NT2/D1 (cell line): ENCODE measurements around the gene FDX1.
"Not testable (repeated sequence)": the region's sequence is repeated elsewhere in the genome, so short reads cannot be mapped to it uniquely, and the experiment has no call there.

Source experiments
- DNase-seq: peaks from one replicate; pipeline ENCODE4 v3.0.0-alpha.2; 2011; ENCODE audit warnings: low read depth, low spot score
- H3K27me3 ChIP-seq: 2 replicates; pipeline ENCODE4 v1.6.0; 2011; ENCODE audit warnings: mild to moderate bottlenecking; ENCODE audit not compliant: insufficient read length, insufficient read depth
- H3K36me3 ChIP-seq: 2 replicates; pipeline ENCODE4 v1.6.1; 2011; ENCODE audit warnings: mild to moderate bottlenecking, low read length, mixed read lengths; ENCODE audit not compliant: insufficient read depth, insufficient read length
- H3K4me1 ChIP-seq: 2 replicates; pipeline ENCODE4 v1.5.1; 2011; ENCODE audit not compliant: insufficient read depth, insufficient read length
- H3K4me3 ChIP-seq: 2 replicates; pipeline ENCODE4 v1.5.1; 2011; ENCODE audit warnings: low read depth; ENCODE audit not compliant: insufficient read length
- H3K9ac ChIP-seq: 2 replicates; pipeline ENCODE4 v1.6.0; 2011; ENCODE audit warnings: low read depth; ENCODE audit not compliant: insufficient read length
- H3K9me3 ChIP-seq: 2 replicates; pipeline ENCODE4 v1.5.1; 2011; ENCODE audit warnings: mild to moderate bottlenecking, low read length; ENCODE audit not compliant: insufficient read depth
- SUZ12 ChIP-seq: IDR thresholded peaks from 2 replicates; pipeline ENCODE4 v1.6.1; 2011; ENCODE audit not compliant: insufficient read length, insufficient read depth; ENCODE audit errors: extremely low read depth
- YY1 ChIP-seq: IDR thresholded peaks from 2 replicates; pipeline ENCODE4 v1.6.1; 2011; ENCODE audit not compliant: insufficient read length, insufficient read depth
- ZNF274 ChIP-seq: IDR thresholded peaks from 2 replicates; pipeline ENCODE4 v1.6.1; 2011; ENCODE audit warnings: mild to moderate bottlenecking, low read depth, low read length

The FDX1 gene

DNA sequence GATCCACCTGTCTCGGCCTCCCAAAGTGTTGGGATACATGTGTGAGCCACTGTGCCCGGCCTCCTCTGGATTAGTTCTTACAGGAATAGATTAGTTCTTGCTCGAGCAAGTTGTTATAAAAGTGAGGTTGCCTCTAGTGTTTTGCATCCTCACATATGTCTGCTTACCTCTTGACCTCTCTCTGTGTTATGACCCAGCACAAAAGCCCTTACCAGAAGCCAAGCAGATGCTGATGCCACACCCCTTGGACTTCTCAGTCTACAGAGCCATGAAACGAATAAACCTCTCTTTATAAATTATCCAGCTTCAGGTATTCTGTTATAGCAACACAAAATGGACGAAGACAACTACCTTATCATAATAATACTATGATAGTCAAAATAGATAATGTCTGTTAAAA, 22.4 kb upstream of the FDX1 start:
- no peak for DNase-seq

DNA sequence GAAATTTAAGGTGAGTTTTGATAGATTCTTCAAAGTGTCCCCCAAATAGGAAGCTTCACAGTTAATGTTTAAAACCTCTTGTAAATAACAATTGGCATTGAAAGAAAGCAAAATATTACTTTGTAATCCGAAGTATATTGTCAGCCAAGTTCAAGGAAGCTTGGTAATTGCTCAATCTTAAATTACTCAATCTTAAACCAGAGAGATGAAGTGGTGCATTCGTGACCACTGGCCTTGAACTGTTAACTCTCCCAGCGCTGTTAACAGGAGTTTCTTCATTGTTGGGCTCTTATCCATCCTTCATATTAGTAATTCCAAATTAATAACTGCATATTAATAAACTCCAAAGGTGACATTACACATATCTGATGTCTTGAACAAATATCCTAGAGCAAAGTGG, 20.6 kb upstream of the FDX1 start:
- no peaks in the 10 kb centered on the region for H3K27me3 ChIP-seq
- H3K4me3 ChIP-seq: no peak overlapping the region
- no peak overlapping the region for H3K9ac ChIP-seq
- no peaks in the 10 kb centered on the region for H3K36me3 ChIP-seq
- H3K4me1 ChIP-seq: no peaks in the 10 kb centered on the region
- H3K9me3 ChIP-seq: peaks cover 7% of the 10 kb centered on the region; the same call in 1 of the 2 replicates
- DNase-seq: no peak
- no peak for TF ChIP-seq ZNF274
- no peak for TF ChIP-seq SUZ12
- TF ChIP-seq YY1: no peak

More for the DNA sequence above, 22.4 kb upstream of the FDX1 start:
- TF ChIP-seq YY1: no peak
- TF ChIP-seq ZNF274: no peak
- TF ChIP-seq SUZ12: no peak
- H3K27me3 ChIP-seq: no peaks in the 10 kb centered on the region
- H3K4me1 ChIP-seq: no peaks in the 10 kb centered on the region
- no peak overlapping the region for H3K9ac ChIP-seq
- H3K9me3 ChIP-seq: peaks cover 7% of the 10 kb centered on the region; the same call in 1 of the 2 replicates
- H3K36me3 ChIP-seq: no peaks in the 10 kb centered on the region
- H3K4me3 ChIP-seq: no peak overlapping the region

DNA sequence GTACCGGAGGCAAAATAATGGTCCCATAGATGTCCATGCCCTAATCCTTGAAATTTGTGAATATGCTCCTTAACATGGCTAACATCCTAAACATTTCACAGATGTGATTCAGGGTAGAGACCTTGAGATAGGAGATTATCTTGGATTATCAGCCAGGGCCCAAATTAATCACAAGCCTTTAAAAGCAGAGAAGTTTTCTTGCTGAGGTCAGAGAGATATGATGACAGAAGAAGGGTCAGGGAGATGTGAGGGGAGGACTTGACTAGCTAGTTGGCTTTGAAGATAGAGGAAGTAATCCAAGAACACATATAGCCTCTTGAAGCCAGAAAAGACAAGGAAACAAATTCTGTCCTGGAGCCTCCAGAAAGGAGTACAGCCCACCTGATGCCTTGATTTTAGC, 19.1 kb upstream of the FDX1 start:
- no peak overlapping the region for H3K9ac ChIP-seq
- H3K36me3 ChIP-seq: no peaks in the 10 kb centered on the region
- no peak for TF ChIP-seq SUZ12
- no peak for TF ChIP-seq ZNF274
- TF ChIP-seq YY1: no peak
- H3K27me3 ChIP-seq: no peaks in the 10 kb centered on the region
- H3K9me3 ChIP-seq: peaks cover 6% of the 10 kb centered on the region; the same call in 1 of the 2 replicates
- H3K4me1 ChIP-seq: no peaks in the 10 kb centered on the region
- H3K4me3 ChIP-seq: no peak overlapping the region
- no peak for DNase-seq

DNA sequence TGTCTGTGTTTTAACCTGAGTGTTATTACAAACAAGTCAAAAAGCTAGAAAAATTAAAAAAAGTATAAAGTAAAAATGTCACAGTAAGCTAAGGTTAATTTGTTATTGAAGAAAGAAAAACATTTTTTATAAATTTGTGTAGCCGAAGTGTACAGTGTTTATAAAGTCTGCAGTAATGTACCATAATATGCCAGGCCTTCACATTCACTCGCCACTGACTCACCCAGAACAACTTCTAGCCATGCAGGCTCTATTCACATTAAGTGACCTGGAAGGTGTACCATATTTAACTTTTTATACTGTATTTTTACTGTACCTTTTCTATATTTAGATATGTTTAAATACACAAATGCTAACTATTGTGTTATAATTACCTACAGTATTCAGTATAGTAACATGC, 14.7 kb upstream of the FDX1 start:
- DNase-seq: no peak
- Histone ChIP-seq H3K4me3 (no peak overlapping the region), H3K4me1 (no peaks in the 10 kb centered on the region), H3K9me3 (no peaks in the 10 kb centered on the region; the same call in 1 of the 2 replicates), H3K27me3 (no peaks in the 10 kb centered on the region), H3K9ac (no peak overlapping the region), H3K36me3 (no peaks in the 10 kb centered on the region)
- TF ChIP-seq ZNF274: no peak
- no peak for TF ChIP-seq YY1
- no peak for TF ChIP-seq SUZ12

DNA sequence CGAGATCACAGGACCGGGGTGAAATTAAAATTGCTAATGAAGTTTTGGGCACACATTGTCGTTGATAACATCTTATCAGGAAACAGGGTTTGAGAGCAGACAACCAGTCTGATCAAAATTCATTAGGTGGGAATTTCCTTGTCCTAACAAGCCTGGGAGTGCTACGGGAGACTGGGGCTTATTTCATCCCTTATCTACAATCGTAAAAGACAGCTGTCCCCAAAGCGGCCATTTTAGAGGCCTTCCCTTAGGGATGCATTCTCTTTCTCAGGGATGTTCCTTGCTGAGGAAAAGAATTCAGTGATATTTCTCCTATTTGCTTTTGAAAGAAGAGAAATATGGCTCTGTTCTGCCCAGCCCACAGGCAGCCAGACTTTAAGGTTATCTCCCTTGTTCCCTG, 8.1 kb upstream of the FDX1 start:
- H3K27me3 ChIP-seq, H3K4me1 ChIP-seq, H3K36me3 ChIP-seq, H3K9ac ChIP-seq, H3K4me3 ChIP-seq, DNase-seq: not testable (repeated sequence)
- peaks cover 15% of the 10 kb centered on the region; the same call in 1 of the 2 replicates for H3K9me3 ChIP-seq

DNA sequence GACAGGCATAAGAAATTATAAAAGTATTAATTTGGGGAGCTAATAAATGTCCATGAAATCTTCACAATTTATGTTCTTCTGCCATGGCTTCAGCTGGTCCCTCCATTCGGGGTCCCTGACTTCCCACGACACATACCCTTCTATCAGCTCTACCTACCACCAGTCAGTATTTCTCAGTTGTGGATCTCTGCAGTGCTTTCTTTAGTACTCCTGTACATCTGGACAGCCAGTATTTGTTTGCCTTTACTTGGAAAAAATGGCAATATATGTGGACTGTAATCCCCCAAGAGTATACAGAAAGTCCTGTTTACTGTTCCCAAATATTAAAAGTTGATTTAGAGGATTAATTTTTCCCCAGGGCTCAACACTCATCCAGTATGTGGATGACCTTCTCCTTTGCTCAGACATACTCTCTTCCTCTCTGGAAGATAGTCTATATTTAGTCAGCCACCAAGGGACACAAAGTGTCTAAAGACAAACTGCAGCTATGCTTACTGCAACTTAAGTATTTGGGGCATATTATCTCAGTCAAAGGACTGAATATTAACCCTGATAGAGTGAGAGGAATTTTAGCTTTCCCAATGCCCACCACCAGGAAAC, 7.3 kb upstream of the FDX1 start:
- TF ChIP-seq YY1 (no peak), ZNF274 (no peak), SUZ12 (no peak)
- no peak overlapping the region for H3K4me3 ChIP-seq
- H3K27me3 ChIP-seq: no peaks in the 10 kb centered on the region
- no peaks in the 10 kb centered on the region for H3K4me1 ChIP-seq
- no peak overlapping the region for H3K9ac ChIP-seq
- H3K9me3 ChIP-seq: 0 out of 2 replicates have a peak, but pooled peaks cover 15% of the 10 kb centered on the region
- DNase-seq: no peak
- no peaks in the 10 kb centered on the region for H3K36me3 ChIP-seq

DNA sequence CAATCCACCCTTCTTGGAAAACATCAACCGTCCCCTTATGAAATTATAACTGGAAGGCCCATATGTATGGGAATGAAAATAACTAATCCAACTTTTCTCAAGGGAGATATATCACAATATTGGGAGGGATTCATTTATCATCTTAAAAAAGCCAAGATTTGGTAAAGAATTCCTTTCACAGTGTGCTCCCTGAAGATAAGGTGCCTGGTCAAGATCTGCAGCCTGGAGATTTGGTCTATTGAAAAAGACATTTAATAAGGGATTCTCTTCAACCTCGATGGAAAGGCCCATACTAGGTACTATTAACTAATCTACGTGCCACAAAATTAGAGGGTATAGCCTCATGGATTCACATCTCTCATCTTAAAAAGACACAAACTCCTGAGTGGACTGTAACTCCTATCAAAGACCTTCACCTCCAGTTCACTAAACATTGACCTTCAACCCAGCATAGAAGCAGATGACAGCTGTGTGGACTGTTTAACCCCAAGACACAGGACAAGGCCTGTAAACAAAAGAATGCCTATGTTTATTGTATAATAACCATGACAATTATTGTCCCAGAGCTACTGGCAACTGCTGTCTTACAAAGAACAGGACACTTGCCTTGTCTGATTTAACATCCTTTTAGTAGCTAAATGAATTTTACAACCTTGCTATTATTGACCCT, 4.8 kb upstream of the FDX1 start:
- no peak overlapping the region for H3K9ac ChIP-seq
- DNase-seq: no peak

More for the DNA sequence above, 4.8 kb upstream of the FDX1 start:
- Histone ChIP-seq H3K9me3 (0 out of 2 replicates have a peak, but pooled peaks cover 15% of the 10 kb centered on the region), H3K4me3 (no peak overlapping the region), H3K36me3 (no peaks in the 10 kb centered on the region), H3K27me3 (no peaks in the 10 kb centered on the region), H3K4me1 (no peaks in the 10 kb centered on the region)
- no peak for TF ChIP-seq ZNF274
